Measurements from ENCODE around the gene PYGB.

The PYGB gene

DNA sequence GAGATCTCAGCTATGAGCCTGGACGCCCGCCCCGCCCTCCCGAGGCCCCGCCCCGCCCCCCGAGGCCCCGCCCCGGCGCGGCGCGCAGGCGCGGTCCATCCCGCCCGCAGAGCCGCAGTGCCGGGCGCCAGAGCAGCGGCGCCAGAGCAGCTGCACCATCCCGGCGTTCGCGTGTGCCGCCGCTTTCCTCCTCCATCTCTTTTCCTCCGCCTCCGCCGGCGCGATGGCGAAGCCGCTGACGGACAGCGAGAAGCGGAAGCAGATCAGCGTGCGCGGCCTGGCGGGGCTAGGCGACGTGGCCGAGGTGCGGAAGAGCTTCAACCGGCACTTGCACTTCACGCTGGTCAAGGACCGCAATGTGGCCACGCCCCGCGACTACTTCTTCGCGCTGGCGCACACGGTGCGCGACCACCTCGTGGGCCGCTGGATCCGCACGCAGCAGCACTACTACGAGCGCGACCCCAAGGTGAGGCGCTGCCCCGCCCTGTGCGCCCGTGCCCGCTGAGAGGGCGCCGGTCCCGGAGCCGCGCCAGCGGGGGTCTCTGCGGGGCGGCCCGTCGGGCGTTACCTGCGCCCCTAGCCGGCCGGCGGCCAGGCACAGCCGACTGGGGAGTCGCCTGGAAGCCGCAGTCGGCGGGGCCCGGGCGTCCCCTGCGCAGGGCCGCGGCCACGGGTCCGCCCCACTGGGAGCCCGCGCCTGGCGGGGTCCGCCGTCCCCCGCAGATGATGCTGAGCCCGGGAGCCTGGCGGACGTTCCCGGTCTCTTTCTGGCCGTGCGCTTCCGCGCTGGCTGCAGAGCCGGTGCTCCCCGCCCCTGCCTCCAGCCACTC is at the start of gene PYGB:
Gene PYGB, plus strand, starts transcription at position 130 of the 830 bp plus-strand sequence. Its CDS starts 94 bp downstream, at position 224.
- peak; percentile 57 for DNase-seq

DNA sequence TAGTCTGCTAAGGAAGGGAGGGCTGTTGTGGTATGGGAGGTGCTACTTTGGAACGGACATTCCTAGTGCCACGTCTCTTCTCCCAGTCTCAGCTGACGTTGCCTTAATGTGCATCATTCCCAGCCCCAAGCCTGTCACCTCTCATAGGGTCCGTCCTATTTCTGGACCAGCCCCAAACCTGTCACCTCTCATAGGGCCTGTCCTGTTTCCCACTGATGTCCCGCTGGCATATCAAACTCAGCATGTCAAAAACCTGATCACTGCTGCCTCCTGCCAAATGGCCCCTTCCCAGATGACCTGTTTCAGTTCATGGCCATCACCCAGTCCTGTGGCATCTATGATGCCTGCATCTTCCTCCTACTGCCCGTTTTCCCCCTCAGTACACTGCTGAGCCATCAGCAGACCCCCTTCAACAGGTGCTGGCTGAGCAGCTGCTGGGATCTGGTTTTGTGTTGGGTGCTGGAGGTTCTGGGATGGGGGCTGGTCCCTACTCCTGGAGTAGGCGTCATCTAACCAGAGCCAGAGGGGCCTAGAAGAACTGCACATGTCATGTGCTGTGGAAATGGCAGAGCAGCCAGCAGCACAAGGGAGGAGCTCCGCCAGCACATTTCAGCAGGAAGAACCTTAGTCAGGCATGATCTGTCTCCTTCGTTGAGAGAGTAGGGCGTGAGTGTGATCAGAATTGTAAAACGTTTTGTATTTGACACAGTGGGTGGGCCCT is 49.1 kb upstream of the PYGB start:
- DNase-seq = no peak

DNA sequence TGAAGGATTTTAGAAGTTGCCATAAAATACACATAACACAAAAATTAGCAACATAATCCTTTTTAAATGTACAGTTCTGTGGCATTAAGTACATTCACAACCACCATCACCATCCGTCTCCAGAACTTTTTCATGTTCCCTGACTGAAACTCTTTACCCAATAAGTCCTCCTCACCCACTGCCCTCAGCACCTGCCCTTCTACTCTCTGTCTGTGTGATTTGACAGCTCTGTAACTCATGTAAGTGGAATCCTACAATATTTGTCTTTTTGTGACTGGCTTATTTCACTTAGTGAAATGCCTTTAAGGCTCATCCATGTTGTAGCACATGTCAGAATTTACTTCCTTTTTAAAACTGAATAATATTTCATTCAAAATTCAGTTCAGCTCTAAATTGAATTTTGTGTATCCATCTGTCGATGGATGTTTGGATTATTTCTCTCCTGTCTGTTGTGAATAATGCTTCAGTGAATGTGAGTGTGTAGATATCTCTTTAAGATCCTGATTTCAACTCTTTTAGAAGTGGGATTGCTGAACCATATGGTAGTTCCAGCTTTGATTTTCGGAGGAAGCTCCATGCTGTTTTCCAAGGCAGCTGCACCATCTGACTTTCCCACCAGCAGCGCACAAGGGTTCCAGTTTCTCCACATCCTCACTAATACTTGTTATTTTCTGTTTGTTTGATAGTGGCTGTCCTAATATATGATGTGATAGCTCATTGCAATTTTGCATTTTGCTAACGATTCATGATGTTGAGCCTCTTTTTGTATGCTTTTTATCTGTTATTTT is 48.2 kb upstream of the PYGB start:
- DNase-seq = no peak

DNA sequence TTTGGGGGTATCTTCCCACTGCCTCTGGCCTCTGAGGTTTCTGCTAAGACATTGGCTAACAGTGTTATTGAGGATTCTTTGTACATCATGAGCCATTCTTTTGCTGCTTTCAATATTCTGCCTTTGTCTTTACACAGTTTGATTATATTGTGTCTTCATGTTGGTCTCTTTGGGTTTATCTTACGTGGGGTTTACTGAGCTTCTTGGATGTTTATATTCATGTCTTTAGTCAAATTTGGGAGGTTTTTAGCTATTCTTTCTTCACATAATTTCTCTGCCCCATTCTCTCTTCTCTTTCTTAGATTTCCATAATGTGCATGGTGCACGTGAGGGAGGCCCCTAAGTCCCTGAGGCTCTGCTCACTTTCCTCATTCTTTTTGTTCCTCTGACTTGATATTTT is 44.8 kb upstream of the PYGB start:
- DNase-seq = no peak

DNA sequence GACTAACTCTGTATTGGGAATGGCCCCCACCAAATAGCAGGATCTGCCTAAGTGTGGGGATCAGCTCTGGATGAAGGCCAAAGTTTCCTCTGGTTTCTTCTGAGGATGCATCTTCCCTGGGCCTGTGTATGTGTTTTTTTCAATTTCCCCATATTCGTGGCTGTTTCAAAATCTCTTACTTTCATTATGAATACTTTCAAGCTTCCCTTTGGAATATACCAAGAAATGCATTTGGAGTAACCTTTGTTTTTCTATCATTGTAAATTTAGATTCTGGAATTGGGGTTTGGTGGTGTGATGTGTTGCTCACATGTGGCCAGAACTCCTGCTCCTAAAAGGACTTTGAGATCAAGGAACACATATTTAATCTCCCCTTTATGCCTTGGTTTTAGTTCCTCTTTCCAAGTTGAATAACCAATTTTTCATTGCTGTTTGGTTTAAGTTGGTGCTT is 44.0 kb upstream of the PYGB start:
- DNase-seq = no peak

DNA sequence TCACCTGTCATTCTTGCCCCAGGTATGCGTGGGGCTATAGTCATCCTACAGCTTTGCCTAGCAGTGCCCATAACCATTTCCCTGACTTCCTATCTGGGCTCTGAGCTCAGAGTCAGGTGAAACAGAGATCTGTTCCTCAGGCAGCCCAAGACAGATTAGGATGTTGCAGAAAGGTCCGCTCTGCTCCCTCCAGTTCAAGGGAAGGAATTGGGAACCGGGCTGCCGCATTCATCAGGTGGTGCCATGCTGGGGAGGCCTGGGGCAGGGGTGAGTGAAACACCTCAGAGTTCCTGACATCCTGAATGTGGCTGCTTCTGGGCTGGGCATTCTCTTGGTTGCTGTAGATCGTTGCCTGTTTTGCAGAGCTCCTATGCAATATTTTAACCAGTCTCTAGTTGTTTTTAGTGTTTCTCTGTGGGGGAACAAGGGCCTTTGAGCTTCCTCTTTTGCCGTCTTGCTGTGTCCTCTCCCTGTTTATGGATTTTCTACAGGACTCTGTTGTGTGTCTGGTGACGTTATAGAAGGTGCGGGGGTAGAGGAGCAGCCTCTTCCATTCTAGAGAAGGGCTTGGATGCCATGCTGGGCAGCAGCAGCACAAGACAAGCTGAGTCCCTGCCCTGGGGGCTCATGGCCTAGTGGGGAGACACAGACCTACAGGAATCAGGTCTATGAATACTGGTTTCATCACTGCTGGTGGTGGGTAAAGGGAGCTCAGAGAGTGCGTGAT is 43.2 kb upstream of the PYGB start:
- DNase-seq = no peak

DNA sequence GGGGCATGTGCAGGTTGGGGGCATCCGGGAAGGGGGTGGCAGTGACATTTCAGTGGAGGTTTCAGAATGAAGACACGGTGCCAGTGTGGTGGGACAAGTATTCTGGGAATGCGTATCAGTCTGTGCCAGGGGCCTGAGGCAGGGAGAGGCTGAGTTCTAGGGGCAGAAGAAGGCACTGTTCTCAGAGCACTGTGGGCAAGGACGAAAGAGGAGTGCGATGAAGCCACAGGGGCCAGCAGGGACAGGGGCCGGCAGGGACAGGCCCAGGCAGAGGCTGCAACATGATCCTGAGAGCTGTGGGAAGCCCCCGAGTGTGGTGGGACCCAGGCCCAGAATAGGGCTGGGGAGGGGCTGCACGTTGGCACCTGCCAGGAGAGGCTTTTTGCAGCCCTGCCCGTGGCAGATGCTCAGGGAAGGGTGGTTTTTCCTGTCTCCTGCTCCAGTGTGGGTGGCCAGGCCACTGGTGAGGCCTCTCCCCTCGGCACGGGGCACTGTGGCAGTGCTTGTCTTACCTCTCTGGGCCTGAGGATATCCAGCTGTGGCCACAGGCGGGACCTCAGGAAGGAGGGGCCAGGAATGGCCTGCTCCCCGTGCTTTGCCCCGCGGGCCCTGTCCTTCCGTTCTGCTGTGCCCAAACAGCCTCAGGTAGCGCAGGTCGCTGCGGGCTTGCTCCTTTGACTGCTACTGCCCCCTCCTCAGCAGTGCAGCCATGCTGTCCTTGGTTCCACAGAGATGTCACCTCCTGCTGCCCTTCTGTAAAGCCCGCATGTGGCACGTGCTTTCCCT is 42.4 kb upstream of the PYGB start:
- DNase-seq = no peak

DNA sequence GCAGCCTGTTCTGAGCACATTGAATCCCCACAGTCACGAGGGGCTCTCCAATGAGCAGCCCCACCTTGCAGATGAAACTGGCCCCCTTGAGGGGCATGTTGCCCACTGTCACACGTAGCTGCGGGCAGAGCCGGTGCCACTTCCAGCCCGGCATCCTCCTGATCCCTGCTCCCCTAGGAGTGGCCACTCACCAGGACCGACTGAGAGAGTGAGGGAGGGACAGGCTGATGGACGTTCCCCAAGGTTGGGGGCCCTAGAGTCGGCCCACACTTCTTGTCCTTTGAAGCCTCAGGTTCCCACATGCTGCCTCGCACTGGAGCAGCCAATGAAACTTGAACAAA is 41.9 kb upstream of the PYGB start:
- no peak for DNase-seq

DNA sequence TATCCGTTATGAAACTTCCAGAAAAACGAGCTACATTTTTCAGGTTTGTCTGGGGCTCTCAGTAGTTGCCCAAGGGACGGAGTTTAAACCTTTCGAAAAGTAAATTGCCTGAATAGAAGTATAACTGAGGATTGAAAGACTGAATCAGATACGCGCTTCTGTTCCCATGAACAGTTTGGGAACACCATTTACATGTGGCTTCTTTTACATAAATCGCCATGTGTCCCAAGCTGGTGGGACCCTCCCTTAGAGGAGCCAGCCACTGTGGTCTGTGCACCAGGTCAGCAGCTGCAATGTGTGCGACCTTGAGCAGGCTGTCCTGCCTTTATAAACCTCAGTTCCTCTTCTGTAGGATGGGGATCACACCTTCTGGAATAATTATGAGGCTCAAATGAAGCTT is 41.3 kb upstream of the PYGB start:
- no peak for DNase-seq

DNA sequence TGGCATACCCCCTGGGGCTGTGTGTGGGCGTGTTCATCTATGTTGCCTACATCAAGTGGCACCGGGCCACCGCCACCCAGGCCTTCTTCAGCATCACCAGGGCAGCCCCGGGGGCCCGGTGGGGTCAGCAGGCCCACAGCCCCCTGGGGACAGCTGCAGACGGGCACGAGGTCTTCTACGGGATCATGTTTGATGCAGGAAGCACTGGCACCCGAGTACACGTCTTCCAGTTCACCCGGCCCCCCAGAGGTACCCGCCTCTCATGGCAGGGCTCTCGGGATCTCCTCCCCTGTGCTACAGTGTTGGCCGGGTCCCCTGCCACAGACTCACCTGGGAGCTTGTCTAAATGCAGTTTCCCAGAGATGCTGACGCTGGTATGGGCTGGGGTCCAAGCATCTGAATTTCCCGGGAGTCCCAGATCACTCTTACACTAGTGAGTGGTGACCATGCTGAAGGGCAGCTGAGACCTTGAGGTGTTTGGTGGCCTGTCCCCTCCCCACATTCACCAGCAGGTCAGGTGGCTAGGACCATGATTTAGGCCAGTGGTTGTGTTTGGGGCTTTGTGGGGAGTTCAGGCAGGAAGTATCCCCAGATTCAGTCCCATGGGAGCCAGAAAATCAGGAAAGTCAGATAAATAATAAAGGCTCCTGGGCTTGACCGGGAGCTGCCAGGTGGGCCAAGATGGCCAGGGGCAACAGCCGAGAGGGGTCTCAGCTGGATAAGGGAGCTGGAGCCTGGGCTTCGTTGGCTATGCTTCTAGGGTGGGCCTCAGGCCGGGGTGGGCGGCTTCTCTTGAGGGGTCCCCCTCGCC is 40.5 kb upstream of the PYGB start:
- DNase-seq = no peak

DNA sequence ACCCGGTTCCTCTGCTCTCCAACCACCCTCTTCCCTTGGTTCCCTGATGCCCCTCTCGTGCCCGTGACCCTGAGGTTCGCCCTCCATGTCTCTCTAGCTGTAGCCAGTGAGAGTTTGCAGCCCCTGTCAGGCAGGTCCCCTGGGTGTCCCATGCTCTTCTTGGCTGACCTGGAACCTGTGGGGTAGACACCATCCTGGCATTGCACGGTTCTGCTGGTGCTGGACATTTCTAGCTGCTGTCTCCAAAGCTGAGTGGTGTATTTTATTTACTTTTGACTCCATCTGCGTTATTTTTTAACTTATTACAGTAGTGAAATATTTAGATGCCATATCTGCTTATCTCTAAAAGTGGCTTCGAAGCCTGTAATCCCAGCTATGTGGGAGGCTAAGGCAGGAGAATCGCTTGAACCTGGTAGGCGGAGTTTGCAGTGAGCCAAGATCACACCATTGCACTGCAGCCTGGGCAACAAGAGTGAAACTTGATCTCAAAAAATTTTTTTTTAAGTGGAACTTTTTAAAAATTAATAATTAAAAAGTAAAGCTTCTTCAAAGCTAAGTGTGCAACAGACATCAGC is 39.8 kb upstream of the PYGB start:
- no peak for DNase-seq

DNA sequence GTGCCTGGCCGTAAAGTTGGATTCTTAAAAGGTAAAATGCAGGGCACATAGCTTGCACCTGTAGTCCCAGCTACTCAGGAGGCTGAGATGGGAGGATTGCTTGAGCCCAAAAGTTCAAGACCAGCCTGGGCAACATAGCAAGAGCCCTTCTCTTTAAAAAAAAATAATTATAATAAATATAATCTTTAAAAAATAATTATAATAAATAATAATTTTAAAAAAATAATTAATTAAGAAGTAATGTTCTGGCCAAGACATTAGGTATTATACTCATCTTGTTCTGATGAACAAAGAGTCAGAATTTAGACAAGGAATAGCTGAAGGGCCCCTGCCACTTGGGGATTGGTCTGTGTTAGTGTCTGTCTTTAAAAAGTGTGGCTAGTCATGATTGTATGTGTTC is 38.5 kb upstream of the PYGB start:
- no peak for DNase-seq

DNA sequence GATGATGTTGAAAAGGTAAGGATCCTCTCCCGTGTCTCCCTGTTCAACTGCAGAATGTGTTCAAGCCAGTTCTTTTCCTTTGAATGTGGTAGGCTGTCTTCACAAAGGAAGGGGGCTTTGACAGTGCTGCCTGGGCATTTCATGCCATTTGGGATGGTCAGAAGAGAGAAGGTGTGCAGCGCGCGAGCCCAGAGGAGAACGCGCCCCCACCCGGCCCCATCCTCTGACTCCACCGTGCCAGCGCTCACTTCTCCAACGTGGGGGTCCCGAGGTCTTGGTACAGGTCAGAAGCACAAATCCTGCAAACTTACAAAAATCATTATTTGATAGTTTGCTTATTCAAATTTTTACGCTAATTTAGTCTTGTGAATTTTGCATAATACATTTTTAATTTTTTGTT is 38.0 kb upstream of the PYGB start:
- DNase-seq = no peak

DNA sequence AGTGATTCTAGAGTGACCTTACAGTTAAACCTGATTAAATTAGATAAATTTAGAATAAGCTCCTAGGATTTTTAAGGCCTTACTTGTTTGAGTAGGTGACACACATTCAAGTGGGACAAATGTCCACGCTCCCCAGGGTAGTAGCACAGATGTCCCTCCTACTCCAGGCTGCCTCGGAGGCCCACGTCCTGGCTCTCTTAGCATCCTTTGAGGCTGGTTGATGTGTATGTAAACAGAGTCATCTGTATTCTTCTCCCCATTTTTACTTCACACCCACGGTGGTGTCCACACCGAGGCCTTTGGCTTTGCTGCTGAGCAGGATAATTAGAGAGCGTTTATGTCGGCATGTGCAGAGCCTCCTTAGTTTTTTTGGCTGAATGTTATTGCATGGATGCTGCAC is 36.6 kb upstream of the PYGB start:
- no peak for DNase-seq

DNA sequence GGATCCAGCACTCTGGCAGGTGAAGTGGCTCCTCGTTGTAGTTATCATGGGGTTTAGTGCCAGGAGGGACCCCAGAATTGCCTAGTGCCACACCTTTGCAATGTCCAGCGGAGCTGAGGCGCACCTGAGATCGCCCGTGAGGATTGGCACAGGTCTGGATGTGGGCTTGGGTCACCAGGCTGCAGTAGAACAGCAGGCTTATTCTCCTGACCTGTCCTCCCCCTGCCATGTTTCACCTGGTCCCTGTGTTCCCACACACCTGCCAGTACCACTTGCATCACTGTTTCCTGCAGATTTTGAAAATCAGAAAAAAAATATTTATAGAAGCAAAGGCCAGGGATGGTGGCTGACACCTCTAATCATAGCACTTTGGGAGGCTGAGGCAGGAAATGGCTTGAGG is 35.6 kb upstream of the PYGB start:
- DNase-seq = no peak

DNA sequence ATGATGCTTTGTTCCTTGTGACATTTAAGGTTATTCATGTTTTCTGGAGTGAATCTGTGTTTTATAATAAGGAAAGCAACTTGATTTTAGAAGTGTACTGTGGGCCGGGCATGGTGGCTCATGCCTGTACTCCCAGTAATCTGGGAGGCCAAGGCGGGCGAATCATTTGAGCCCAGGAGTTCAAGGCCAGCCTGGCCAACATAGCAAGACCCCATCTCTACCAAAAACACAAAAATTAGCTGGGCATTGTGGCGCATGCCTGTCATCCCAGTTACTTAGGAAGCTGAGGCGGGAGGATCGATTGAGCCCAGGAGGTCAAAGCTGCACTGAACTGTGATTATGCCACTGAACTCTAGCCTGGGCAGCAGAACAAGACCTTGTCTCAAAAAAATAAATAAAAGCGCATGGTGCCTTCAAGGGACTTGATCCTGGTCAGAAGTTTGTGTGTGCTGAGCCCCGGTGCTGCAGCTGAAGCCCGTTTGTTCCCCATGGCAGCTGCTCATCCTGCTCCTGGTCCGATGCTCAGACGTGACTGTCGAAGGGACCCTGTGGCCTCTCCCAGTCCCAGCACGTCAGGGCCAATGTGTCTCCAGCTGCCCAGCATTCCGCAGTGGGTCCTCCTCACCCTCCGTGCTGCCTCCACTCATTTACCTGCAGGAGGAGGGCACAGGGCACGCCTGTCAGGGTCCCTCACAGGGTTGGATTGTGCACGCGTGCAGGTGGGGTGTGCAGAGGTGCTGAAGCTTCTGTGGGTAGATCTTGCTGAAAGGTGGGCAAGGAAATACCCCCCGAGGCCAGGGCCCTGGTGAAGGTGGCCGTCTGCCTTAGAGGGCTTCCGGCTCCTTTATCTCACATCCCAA is 34.1 kb upstream of the PYGB start:
- no peak for DNase-seq

DNA sequence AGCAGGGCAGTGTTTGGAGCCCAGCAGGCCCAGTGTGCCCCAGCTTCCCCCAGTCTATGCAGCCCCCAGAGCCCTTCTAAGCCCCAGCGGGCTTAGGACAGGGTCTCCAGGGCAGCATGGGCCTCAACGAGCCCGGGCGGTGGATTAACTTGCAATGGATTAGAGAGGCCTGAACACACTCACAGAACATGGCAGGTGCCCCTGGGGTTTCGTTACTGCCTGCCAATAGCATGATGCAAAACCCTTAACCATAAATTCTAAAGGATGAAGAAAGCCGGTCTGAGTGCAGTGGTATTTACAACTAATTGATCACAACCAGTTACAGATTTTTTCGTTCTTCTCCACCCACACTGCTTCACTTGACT is 33.5 kb upstream of the PYGB start:
- no peak for DNase-seq

DNA sequence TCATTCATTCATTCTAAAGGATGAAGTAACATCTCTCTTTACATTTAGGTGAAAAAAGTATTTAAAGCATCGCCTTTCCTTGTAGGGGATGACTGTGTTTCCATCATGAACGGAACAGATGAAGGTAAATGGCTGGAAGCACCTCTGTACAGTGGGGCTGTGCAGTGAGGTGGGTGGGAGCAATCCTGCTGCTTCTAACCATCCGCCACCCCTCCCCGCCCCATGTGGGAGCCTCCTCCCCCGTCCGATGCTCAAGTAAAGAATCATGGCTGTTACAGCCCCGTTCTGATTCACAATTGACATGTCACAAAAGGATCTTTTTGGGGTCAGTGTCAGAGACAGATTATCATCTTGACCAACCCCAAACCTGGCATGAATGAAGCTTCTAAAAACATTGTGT is 33.1 kb upstream of the PYGB start:
- no peak for DNase-seq

DNA sequence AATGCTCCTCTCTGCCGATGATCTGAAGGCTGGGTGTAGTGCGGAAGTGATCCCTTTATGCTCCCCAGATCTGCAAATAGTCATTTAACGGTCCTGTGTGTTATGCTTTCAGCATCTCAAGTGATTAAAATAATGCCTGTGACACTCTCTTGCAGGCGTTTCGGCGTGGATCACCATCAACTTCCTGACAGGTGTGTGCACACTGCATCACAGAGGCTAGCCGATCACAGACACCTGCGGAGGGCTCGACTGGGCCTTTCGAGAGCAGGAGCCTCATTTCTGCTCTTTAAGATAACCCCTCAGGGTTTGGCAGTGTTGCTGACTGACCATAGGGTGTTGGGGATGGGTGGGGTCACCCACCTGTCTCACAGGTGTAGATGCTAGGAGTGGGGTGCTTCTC is 32.4 kb upstream of the PYGB start:
- no peak for DNase-seq
